PC-9 (cell line): ENCODE measurements around the gene RASL10B.

Experiments used
- CTCF ChIP-seq: fragments of 200-600 bp; sonication (generic); conservative IDR thresholded peaks from 2 replicates; pipeline ENCODE4 v1.6.1; 2017; ENCODE audit warnings: mixed run types, antibody characterized with exemption, mild to moderate bottlenecking, moderate library complexity
- EZH2 ChIP-seq: fragments of 200-600 bp; sonication (generic); IDR thresholded peaks from 2 replicates; pipeline ENCODE4 v1.8.0; 2017; ENCODE audit warnings: antibody characterized with exemption, low read depth

- TF ChIP-seq CTCF, result no peak
- TF ChIP-seq EZH2, result no peak
These were observed 59.4 kb downstream of the RASL10B start for GRCh38 chr17:35790841-35791240.
